Femur (tissue), 1 donor: ENCODE measurements around the gene ABCD4.
"Not testable (repeated sequence)": the region's sequence is repeated elsewhere in the genome, so short reads cannot be mapped to it uniquely, and the experiment has no call there.

ENCODE experiments used
- DNase-seq: peaks from one replicate; pipeline ENCODE4 v3.0.0-alpha.2; 2017

The ABCD4 gene

DNA sequence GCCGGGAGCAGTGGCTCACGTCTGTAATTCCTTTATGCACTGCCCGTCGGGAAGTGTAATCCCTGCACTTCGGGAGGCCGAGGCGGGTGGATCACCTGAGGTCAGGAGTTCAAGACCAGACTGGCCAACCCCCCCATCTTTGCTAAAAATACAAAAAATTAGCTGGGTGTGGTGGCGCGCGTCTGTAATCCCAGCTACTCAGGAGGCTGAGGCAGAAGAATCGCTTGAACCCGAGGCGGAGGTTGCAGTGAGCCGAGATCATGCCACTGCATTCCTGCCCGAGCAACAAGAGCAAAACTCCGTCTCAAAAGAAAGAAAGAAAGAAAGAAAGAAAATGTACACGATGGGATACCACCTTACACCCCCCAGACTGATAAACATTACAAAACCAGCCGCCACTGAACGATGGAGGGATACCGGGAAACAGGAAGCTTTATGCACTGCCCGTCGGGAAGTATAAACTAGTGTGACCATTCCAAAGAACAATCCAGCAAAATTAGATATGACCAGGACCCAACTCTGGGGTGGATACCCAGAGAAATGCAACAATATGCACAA is 1.1 kb downstream of the ABCD4 start:
- DNase-seq: no peak

DNA sequence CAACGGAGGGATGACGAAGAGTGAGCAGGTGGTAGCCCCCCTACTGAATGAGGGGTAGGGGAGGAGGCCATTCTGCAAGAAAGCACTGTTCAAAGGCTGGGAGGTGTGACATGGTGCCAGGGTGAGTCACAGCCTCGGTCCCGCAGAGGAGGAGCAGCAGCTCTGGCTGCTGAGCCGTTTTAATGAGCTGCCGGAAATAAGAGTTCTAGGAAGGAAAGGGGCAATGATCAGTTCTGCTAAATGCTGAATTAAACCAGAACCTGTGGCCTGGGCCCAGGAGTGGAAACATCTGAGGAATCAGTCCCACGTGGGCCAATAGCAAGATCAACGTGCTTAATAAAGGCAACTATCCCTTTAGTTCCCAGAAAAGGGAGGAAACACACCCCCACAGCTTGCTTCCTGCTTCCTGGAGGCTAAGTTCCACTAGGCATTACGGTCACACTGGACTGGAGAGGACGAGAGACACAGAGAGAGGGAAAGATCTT is 3.6 kb downstream of the ABCD4 start:
- DNase-seq: no peak

DNA sequence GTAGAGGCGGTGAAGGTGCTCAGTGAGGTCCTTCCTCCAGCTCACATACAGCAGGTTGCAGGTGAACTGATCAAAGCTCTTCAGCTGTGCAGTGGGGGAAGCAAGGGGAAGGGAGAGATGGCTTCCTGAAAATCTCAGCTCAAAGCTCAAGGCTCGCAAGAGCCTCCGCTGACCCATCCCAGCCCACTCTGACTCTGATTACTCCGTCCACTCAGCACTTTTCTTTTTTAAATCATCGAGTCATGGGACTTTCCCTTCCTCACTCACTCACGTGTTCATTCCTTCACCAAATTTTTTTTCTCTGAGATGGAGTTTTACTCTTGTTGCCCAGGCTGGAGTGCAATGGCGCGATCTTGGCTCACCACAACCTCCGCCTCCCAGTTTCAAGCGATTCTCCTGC is 4.7 kb downstream of the ABCD4 start:
- no peak for DNase-seq

DNA sequence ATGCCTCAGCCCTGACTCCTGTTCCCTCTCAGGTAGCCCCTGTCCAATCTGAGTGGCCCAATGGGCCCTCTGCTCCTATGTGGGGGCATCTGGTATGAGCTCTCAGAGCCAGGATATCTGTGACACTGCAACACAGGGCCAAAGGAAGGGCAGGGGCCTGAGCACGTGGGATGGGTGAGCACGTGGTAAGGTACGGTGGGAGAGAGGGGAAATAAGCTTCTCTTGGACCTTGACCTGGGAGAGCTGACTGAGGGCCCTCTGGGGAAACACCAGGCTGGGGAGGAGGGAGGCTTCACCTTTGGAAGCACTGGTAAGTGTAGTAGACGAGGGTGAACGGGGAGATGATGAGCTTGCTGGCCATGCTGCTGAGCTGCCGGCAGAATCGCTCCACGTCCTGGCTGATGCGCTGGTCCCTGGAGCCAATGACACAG is 6.7 kb downstream of the ABCD4 start:
- DNase-seq: no peak

DNA sequence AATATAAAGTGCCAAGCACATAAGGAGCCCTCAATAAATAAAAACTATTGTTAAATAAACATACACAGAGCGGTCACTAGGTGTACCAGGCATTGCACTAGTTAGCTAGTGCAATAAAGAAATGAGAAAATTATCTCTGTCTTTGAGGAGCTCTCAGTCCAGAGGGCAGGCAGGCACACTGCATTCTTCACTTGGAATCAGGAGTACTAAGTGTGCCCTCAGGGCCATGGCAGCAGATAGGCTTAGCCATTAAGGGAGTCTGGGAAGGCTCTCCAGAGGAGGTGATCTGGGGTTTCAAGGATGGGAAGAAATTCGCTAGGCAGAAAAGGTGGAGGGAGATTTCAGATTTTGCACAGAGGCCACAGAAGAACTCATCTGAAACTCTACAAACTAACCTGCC is 9.1 kb downstream of the ABCD4 start:
- no peak for DNase-seq

DNA sequence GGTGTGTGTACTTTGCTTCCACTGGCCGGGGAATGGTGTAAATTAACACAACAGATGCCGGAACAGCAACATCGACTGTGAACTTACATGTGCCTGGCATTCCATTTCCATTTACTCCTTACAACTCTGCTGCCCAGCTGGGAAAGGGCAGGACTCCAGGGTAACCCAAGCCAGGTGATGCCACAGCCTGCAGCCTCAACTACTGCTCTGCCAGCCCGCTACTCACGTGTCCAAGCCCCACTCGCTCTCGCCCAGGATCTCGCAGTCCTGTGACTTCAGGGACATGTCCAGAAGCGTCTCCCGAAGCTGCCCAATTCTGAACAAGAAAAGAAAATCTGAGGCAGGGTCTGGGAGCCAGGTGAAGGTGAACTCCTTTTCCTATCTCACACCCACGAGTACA is 10.7 kb downstream of the ABCD4 start:
- no peak for DNase-seq

DNA sequence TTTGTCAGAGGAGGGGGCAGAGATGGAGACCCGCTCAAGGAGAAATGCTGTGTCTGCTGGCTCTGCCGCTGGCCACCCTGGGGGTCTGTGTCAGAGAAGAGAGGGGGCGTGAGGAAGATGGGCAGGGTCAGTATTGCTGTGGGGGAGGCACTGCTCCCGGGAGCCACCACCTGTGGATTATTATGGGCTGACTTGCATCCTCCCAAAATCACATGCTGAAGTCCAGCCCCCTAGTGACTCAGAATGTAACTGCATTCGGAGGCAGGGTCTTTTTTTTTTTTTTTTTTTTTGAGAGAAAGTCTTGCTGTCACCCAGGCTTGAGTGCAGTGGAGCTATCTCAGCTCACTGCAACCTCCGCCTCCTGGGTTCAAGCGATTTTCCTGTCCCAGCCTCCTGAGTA is 12.3 kb downstream of the ABCD4 start:
- no peak for DNase-seq

DNA sequence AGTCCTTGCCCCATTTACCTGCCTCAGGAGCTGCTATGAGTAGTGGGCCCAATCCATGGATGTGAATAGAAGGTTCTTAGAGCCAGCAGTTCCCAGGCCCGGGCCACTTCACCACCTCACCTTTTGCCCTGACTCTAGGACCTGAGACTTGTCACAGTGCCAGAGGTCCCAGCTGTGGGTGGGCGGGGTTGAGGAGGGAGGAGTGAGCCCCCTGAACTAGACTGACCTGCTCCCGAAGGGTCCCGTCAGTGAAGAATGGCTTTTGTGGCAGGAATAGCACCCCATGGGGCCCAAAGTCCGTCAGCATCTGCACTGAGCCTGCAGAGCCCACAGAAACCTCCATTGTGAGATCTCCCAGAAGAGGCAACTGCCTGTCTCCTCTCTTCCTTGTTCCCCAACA is 12.9 kb downstream of the ABCD4 start:
- no peak for DNase-seq

DNA sequence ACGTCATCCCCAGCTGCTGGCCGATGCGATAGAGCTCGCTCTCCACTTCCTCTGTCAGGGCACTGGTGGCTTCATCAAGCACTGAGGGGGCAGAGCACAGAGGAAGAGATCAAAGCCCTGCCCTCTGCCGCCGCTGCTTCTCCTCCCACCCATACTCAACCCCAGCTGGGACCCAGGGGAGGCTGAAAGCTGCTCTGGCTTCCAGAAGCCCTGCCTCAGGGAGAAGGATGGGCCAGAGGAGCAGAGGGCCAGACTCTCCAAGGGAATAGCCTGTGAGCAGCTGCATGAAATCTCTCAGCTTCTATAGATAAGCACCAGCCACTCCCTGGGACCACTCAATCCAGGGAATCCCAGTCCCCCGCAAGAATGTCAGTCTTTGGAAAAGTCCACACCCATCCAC is 16.0 kb downstream of the ABCD4 start:
- no peak for DNase-seq

DNA sequence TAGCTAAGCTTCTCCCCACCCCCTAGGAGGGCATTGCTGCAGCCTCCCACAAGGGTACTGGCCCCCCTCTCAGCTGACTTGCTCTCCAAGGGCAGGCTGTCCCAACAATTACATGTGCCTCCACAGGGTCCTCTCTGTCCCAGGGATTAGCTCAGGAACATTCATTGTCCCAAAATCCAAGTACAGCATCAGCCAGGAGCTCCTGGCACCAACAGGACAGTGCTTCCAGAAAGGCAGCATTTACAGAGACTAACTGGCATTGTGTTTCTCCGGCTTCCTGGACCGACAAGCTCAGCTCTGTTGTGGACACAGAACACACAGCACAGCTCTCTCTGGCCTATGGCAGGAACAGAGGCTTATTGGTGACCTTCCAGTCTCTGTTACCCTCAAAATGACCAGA is 21.7 kb downstream of the ABCD4 start:
- no peak for DNase-seq

DNA sequence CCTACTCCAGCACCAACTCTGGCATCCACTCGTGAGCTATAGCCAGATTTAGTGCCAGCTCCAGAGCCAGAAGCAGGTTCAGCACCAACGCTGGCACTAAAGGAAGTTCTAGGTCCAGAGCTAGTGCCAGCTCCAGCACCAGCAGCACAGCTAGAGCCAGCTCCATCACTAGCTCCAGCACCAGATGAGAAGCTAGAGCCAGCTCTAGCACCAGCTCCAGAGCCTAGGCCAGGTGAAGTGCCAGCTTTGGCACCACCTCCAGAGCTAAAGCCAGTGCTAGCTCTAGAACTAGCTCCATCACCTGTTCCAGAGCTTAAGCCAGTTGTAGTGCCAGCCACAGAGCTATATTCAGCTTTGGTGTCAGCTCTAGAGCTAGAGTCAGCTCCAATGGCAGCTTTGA is 24.7 kb downstream of the ABCD4 start:
- DNase-seq: no peak

DNA sequence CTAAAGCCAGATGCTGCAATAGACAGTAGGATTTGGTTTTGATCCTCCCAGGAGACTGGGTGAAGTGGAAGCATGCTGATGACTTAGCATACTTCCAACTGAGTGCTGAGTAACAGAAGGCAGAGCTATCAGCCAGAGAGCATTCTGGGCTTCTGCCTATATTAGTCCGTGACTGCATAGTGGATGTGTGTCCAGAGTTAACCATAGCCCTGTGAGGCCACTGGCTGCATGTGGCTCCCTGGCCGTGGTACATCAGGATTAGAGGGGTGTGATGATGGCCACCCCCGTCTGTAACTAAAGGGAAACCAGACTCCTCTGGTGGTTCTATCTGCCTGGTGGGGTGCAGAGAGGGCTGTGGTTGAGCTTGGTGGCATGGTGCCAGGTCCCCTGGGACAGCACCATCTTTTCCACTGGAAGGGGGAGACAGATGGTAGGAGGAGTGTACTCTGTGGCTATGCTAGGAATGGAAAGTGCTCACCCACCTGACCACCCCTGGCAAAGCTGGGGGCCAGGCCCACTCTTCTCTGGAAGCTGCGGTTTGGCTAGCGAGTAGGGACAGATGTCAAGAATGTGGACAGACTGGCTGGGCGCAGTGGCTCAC is 27.4 kb downstream of the ABCD4 start:
- no peak for DNase-seq

DNA sequence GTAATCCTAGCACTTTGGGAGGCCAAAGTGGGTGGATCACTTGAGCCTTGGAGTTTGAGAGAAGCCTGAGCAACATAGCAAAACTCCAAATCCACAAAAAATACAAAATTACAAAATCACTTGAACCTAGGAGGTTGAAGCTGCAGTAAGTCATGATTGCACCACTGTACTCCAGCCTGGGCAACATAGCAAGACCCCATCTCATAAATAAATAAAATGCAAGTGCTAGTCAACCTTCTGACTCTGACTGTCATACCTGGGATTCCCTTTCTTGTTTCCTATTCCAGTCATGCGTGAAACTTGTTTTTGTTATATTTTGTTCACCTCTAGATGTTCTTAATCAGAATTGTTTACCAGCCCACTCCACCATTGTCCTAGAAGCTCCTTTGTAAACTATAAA is 31.4 kb downstream of the ABCD4 start:
- no peak for DNase-seq

DNA sequence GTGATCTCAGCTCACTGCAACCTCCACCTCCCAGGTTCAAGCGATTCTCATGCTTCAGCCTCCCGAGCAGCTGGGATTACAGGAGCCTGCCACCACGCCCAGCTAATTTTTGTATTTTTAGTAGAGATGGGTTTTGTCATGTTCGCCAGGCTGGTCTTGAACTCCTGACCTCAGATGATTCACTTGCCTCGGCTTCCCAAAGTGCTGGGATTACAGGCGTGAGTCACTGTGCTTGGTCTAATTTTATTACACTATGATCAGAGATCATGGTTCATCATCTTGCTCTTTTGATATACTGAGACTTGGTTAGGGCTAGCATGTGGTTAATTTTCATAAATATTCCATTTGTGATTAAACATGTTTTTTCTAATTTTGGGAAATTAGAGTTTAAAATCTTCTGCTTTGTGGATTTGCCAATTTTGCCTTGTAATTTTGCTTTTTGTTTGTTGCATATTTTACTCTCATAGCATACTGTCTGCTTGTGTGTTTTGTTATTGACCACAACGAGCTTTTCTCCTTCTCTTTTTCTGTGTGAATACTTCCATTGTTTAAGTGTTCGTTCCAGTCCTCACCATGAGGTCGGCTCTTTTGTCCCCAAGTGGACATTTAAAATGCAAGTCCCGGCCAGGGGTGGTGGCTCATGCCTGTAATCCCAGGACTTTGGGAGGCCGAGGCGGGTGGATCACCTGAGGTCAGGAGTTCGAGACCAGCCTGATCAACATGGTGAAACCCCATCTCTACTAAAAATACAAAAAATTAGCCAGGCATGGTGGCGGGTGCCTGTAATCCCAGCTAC is 32.2 kb downstream of the ABCD4 start:
- DNase-seq: not testable (repeated sequence)

DNA sequence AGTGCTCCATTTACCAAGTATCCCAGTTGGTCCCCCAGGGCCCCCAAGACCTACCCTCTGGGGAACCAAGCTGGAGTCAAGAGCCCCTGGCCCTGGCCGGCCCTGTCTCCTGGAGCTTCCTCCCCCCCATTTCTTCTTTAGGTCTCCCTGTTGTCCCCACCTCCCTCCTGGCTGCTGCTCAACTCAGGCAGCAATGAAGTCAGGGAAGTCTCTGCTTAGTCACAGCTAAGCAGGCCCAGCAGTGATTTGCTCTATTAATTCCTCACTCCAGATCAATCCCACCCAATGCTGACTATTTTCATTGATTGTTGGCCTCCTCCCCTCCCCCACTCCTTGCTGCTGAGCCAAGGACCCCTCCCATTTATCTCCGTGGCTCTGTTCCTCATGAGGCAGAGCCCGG is 35.1 kb downstream of the ABCD4 start:
- DNase-seq: no peak

DNA sequence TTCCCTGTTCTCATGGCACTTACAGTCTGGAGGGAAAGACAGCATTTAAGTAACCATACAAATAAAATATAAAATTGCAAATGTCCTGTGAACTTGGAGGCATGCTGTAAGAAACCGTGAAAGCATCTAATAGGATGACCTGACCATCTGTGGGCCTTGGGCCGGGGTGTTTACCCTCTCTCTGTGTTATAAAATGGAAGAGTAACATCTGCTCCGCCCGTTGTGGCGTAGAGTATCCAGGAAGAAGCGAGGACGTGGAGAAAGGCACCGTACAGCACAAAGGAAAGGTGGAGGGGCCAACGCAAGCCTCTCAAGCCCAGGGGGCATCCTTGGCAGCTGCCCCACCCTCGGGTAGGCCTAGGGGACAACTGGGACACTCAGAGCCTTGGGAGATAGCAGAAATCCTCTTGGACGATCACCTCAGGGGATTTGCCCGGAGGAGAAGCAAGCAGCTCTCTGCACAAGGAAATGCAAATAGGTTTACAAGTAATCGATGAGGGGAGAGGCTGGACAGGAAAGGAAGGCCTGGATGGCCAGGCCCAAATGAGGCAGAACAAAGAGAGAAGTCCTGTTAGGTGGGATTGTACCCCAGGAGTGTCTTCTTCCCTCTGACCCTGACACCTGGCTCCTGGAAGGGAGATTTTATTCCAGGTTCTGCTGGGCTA is 37.3 kb downstream of the ABCD4 start:
- no peak for DNase-seq

DNA sequence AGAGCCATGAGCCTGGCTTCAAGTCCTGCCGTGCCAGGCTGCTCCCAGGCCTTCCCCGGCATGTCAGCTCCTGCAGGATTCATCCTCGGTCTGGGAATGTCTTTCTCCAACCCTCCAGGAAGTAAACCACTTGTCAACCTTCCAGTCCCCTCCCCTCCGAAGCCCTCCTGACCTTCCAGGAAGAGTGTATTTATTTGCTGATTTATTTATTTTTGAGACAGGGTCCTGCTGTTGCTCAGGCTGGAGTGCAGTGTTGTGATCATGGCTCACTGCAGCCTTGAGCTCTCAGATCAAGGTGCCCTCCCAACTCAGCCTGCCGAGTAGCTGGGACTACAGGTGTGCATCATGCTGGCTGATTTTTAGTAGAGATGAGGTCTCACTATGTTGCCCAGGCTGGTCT is 38.8 kb downstream of the ABCD4 start:
- no peak for DNase-seq

DNA sequence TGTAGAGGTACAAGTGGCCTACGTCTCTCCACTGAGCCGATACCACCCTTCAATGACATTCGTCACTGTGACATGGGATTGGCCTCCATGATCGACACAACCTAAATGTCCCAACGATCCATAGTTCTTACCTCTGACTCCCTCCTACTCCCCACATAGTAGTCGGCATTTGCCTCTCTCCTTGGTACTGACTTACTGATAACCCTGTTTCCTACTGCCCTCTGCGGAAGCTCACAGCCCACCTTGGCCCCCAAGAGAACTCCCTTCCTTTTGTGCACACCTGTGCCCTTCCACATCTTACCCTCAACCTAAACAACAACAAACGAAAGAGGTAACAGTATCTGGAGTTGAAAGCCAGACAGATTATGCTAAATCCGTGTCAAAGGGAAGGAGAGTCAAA is 39.6 kb downstream of the ABCD4 start:
- DNase-seq: no peak

DNA sequence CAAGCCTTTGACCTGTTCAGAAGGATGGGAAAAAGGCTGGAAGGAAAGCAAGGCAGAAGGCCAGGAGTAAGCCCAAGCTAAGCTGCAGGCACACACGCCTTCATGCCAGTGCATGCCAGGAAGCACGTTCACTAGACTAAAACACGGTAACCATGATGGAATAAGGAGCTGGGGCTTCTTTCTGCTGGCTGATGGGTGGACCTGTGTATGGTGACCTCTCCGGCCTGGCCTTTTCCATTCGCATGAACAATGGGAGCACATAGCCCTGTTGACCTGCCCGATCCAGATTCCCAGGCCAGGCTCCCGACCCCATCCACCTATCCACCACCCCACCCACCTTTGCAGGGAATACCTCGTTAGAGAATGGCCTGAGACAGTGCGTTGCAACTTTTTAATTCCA is 40.7 kb downstream of the ABCD4 start:
- no peak for DNase-seq

DNA sequence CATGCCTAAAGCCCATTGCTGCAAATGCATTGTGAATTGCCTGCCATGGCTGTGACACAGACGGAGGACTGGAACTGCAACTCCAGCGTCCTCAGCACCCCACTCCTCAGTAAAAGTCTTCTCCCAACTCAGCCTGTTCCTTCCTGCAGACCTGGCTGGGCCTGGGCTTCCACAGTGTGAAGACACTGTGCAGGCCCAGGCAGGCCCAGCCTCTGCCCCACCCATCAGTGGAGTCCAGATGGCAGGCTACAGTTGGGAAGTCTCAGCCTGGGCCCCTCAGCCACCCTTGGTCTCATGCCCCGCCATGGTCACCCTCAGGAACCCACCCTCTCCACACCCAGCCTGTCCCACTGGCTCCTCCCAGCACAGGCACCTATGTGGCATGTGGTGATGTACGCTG is 41.4 kb downstream of the ABCD4 start:
- no peak for DNase-seq

DNA sequence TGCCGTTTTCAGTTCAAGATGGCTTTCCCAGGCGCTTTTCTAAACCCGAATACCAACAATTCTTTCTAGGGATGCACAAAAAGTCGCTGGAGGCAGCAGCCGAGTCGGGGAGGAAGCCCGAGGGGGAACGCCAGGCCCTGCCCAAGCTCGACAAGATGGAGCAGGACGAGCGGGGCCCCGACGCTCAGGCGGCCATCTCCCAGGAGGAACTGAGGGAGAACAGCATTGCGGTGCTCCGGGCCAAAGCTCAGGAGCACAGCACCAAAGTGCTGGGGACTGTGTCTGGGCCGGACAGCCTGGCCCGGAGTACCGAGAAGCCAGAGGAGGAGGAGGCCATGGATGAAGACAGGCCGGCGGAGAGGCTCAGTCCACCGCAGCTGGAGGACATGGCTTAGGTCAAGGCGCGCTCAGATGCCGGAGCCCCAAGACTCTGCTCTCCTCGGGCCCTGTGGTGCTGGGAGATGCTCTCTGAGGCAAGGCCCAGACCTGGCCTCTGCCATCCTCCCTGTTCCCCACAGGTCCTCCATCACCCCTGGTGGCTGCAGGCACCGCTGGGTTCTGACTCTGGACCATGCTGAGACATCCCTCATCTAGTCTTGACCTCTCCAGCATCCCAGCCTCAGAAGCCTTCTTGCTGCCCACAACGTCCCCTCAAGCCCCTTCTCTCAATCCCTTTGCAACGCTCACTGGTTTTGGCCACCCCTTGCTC is 42.1 kb downstream of the ABCD4 start:
- DNase-seq: no peak

DNA sequence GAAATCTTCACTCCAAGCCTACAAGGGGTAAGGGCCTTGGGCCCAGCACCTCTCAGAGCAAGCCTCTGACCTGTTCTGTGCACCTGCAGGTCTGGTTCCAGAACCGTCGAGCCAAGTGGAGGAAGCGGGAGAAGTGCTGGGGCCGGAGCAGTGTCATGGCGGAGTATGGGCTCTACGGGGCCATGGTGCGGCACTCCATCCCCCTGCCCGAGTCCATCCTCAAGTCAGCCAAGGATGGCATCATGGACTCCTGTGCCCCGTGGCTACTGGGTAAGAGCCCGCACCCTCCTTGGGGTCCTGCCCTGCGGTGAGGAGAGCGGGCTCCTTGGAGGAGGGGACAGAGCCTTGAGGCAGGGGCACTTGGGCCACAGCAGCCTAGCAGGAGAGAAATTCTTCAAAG is 43.2 kb downstream of the ABCD4 start:
- DNase-seq: no peak

DNA sequence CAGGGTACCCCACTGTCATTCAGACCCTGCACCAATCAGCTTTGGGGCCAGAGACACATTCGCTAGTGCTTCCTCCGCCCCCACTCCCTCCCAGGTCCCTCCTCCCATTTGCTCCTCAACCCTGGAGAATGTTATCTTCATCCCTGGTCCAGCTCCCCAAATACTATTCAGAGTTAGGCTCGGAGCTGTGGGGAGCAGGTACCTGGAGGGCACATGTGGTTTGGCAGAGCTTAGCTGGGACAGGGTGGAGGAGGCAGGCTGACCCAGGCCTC is 44.0 kb downstream of the ABCD4 start:
- no peak for DNase-seq
